NCI-H748 (cell line): Measurements from ENCODE around the gene ZNF592.

ENCODE experiments used
- DNase-seq: peaks from one replicate; lab custom pipeline; 2025; ENCODE audit not compliant: unreplicated experiment; lab: John Stamatoyannopoulos, UW

ZNF592 gene

GRCh38 chr15:84804005-84804900 lies 55.9 kb downstream of the ZNF592 start:
- DNase-seq: no peak

- no peak for DNase-seq
Observed at GRCh38 chr15:84805221-84805620, 56.8 kb downstream of the ZNF592 start.

GRCh38 chr15:84807228-84807627 lies 58.8 kb downstream of the ZNF592 start:
- no peak for DNase-seq

GRCh38 chr15:84810073-84810840 lies 61.9 kb downstream of the ZNF592 start:
- no peak for DNase-seq

GRCh38 chr15:84811151-84811550 lies 62.8 kb downstream of the ZNF592 start:
- DNase-seq: no peak

- no peak for DNase-seq
Observed at GRCh38 chr15:84811828-84812227, 63.4 kb downstream of the ZNF592 start.

GRCh38 chr15:84812842-84813241 lies 64.5 kb downstream of the ZNF592 start:
- DNase-seq: no peak

GRCh38 chr15:84813435-84813834 lies 65.0 kb downstream of the ZNF592 start:
- DNase-seq: no peak

GRCh38 chr15:84813931-84814330 lies 65.5 kb downstream of the ZNF592 start:
- DNase-seq: no peak

- no peak for DNase-seq
Observed at GRCh38 chr15:84814916-84815315, 66.5 kb downstream of the ZNF592 start.

GRCh38 chr15:84816694-84817465 lies 68.5 kb downstream of the ZNF592 start, which contains the start of gene ALPK3:
ALPK3 (plus strand) TSS chr15:84817356; CDS start chr15:84817453, 97 bp downstream.
- DNase-seq: no peak

- DNase-seq: no peak
Observed at GRCh38 chr15:84817466-84818081, 69.2 kb downstream of the ZNF592 start.

GRCh38 chr15:84818261-84819131 lies 70.1 kb downstream of the ZNF592 start:
- peak; percentile 49 for DNase-seq

- DNase-seq: no peak
Observed at GRCh38 chr15:84819291-84819768, 70.9 kb downstream of the ZNF592 start.

- no peak for DNase-seq
Observed at GRCh38 chr15:84819791-84820190, 71.4 kb downstream of the ZNF592 start.

- DNase-seq: no peak
Observed at GRCh38 chr15:84821501-84822021, 73.2 kb downstream of the ZNF592 start.

- no peak for DNase-seq
Observed at GRCh38 chr15:84822653-84823281, 74.4 kb downstream of the ZNF592 start.

GRCh38 chr15:84823282-84823878 lies 75.0 kb downstream of the ZNF592 start:
- DNase-seq: no peak
